H9 (cell line): ENCODE measurements around the gene DENND10. TPM values are rescaled to one million over a fixed set of nuclear protein-coding genes. Genes with fewer than 3 reads are reported as not detected.

ENCODE experiments used
- DNase-seq: peaks from one replicate; pipeline ENCODE4 v3.0.0-alpha.2; 2017
- H2AFZ ChIP-seq: one replicate; pipeline ENCODE4 v1.6.1; 2013; ENCODE audit warnings: mild to moderate bottlenecking, low read length, control low read depth, moderate library complexity
- H2AK5ac ChIP-seq: 2 replicates; pipeline ENCODE4 v1.6.1; 2013; ENCODE audit warnings: low read length, control low read depth, mixed read lengths; ENCODE audit not compliant: insufficient read length
- H2BK120ac ChIP-seq: one replicate; pipeline ENCODE4 v1.6.1; 2013; ENCODE audit warnings: low read depth, mild to moderate bottlenecking, low read length, control low read depth, inconsistent platforms; ENCODE audit not compliant: poor library complexity, severe bottlenecking
- H2BK12ac ChIP-seq: 2 replicates; pipeline ENCODE4 v1.6.1; 2013; ENCODE audit warnings: low read length, control low read depth, mixed read lengths, low read depth; ENCODE audit not compliant: insufficient read length
- H2BK15ac ChIP-seq: 2 replicates; pipeline ENCODE4 v1.6.1; 2013; ENCODE audit warnings: low read depth, low read length, control low read depth
- H2BK20ac ChIP-seq: one replicate; pipeline ENCODE4 v1.6.1; 2013; ENCODE audit warnings: low read depth, mild to moderate bottlenecking, low read length, control low read depth, inconsistent platforms; ENCODE audit not compliant: poor library complexity, severe bottlenecking
- H2BK5ac ChIP-seq: 2 replicates; pipeline ENCODE4 v1.6.1; 2013; ENCODE audit warnings: low read length, control low read depth, mixed read lengths; ENCODE audit not compliant: insufficient read length
- H3K14ac ChIP-seq: 2 replicates; pipeline ENCODE4 v1.6.1; 2013; ENCODE audit warnings: low read length, control low read depth; ENCODE audit not compliant: insufficient read depth
- H3K18ac ChIP-seq: 2 replicates; pipeline ENCODE4 v1.6.1; 2013; ENCODE audit warnings: low read depth, mild to moderate bottlenecking, mixed read lengths, low read length, control low read depth; ENCODE audit not compliant: insufficient read length
- H3K23ac ChIP-seq: 2 replicates; pipeline ENCODE4 v1.6.1; 2013; ENCODE audit warnings: low read length, control low read depth, mixed read lengths, low read depth; ENCODE audit not compliant: insufficient read length
- H3K23me2 ChIP-seq: 2 replicates; pipeline ENCODE4 v1.6.1; 2013; ENCODE audit warnings: low read depth, mild to moderate bottlenecking, mixed read lengths, low read length, control low read depth; ENCODE audit not compliant: insufficient read length, poor library complexity, severe bottlenecking
- H3K27ac ChIP-seq: 2 replicates; pipeline ENCODE4 v1.5.1; 2013; ENCODE audit warnings: low read length, control low read depth, mixed read lengths, low read depth; ENCODE audit not compliant: insufficient read length
- H3K27me3 ChIP-seq: 2 replicates; pipeline ENCODE4 v1.6.1; 2013; ENCODE audit warnings: low read length, control low read depth, inconsistent platforms; ENCODE audit not compliant: insufficient read depth
- H3K4ac ChIP-seq: 2 replicates; pipeline ENCODE4 v1.6.1; 2013; ENCODE audit warnings: low read depth, mild to moderate bottlenecking, control low read depth, inconsistent platforms, low read length, moderate library complexity
- H3K4me1 ChIP-seq: 2 replicates; pipeline ENCODE4 v1.6.1; 2013; ENCODE audit warnings: low read length, control low read depth, inconsistent platforms; ENCODE audit not compliant: insufficient read depth
- H3K4me2 ChIP-seq: 2 replicates; pipeline ENCODE4 v1.6.1; 2013; ENCODE audit warnings: low read length, control low read depth, mixed read lengths; ENCODE audit not compliant: insufficient read length, insufficient read depth
- H3K56ac ChIP-seq: 2 replicates; pipeline ENCODE4 v1.6.1; 2013; ENCODE audit warnings: low read depth, mild to moderate bottlenecking, mixed read lengths, low read length, control low read depth; ENCODE audit not compliant: insufficient read length
- H3K79me1 ChIP-seq: 2 replicates; pipeline ENCODE4 v1.6.1; 2013; ENCODE audit warnings: low read depth, mild to moderate bottlenecking, moderate library complexity, low read length, control low read depth, inconsistent platforms; ENCODE audit not compliant: insufficient read depth, poor library complexity, severe bottlenecking
- H3K79me2 ChIP-seq: 2 replicates; pipeline ENCODE4 v1.6.1; 2013; ENCODE audit warnings: low read length, control low read depth, inconsistent platforms; ENCODE audit not compliant: insufficient read depth
- H3K9ac ChIP-seq: 2 replicates; pipeline ENCODE4 v1.6.1; 2013; ENCODE audit warnings: low read length, control low read depth, mixed read lengths; ENCODE audit not compliant: insufficient read length; ENCODE audit errors: extremely low read depth
- H3K9me3 ChIP-seq: one replicate; pipeline ENCODE4 v1.6.1; 2013; ENCODE audit warnings: low read depth, low read length, inconsistent platforms; ENCODE audit not compliant: control insufficient read depth
- H3T11ph ChIP-seq: one replicate; pipeline ENCODE4 v1.6.1; 2013; ENCODE audit warnings: mild to moderate bottlenecking, low read length, control low read depth, inconsistent platforms
- H4K20me1 ChIP-seq: one replicate; pipeline ENCODE4 v1.6.1; 2013; ENCODE audit not compliant: control insufficient read depth, insufficient read length, insufficient read depth
- H4K5ac ChIP-seq: 2 replicates; pipeline ENCODE4 v1.6.1; 2013; ENCODE audit warnings: low read depth, mild to moderate bottlenecking, mixed read lengths, low read length, control low read depth; ENCODE audit not compliant: insufficient read length
- H4K8ac ChIP-seq: replicated peaks from 2 replicates; pipeline ENCODE4 v1.6.1; 2013; ENCODE audit warnings: low read length, control low read depth, mixed read lengths, low read depth; ENCODE audit not compliant: insufficient read length
- H4K91ac ChIP-seq: 2 replicates; pipeline ENCODE4 v1.6.1; 2013; ENCODE audit warnings: low read depth, mild to moderate bottlenecking, moderate library complexity, mixed read lengths, low read length, control low read depth; ENCODE audit not compliant: insufficient read length
- H3K27ac Mint-ChIP-seq, 3 experiments: 2 replicates in 2 of 3; 3 replicates in 1 of 3; pipeline ENCODE4 v1.8.0; 2020 to 2021; ENCODE audit warnings: mixed read lengths in 3 of 3, mild to moderate bottlenecking in 1 of 3, moderate library complexity in 1 of 3
- H3K27me3 Mint-ChIP-seq: 2 replicates; pipeline ENCODE4 v1.8.0; 2021; ENCODE audit warnings: low read depth, mild to moderate bottlenecking, moderate library complexity, mixed read lengths
- H3K36me3 Mint-ChIP-seq, 3 experiments: 2 replicates in 2 of 3; 3 replicates in 1 of 3; pipeline ENCODE4 v1.8.0; 2020 to 2021; ENCODE audit warnings: low read depth in 3 of 3, mixed read lengths in 3 of 3; ENCODE audit not compliant: insufficient read depth in 1 of 3
- H3K4me1 Mint-ChIP-seq, 2 experiments: 2 replicates each; pipeline ENCODE4 v1.8.0; 2020; ENCODE audit warnings: mixed read lengths in 2 of 2
- H3K4me3 Mint-ChIP-seq, 2 experiments: 2 replicates in 1 of 2; 3 replicates in 1 of 2; pipeline ENCODE4 v1.8.0; 2020 to 2021; ENCODE audit warnings: mild to moderate bottlenecking in 2 of 2, mixed read lengths in 2 of 2, moderate library complexity in 1 of 2
- H3K9me3 Mint-ChIP-seq, 2 experiments: 2 replicates in 1 of 2; 3 replicates in 1 of 2; pipeline ENCODE4 v1.8.0; 2020; ENCODE audit warnings: mild to moderate bottlenecking in 2 of 2, mixed read lengths in 2 of 2, moderate library complexity in 1 of 2
- WGBS: extraction: QIAGEN DNeasy Blood & Tissue Kit; methylation state at CpG from one replicate; pipeline ENCODE4 v1.1.7; 2013; ENCODE audit warnings: missing lambda C conversion rate, low lambda C conversion rate, mixed read lengths; ENCODE audit not compliant: insufficient read length; ENCODE audit errors: extremely low coverage; 5-methylcytosine and 5-hydroxymethylcytosine counted together
- total RNA-seq: library from RNA; stranded (reverse); gene quantifications from 2 replicates; pipeline ENCODE4 v1.2.1, GENCODE V29; 2021
- TF ChIP-seq, protein P1 (sequence below): fragments of 200-600 bp; sonication (generic); conservative IDR thresholded peaks from 3 replicates; pipeline ENCODE4 v1.8.0; 2021; ENCODE audit warnings: antibody characterized with exemption, mild to moderate bottlenecking

The DENND10 gene
- total RNA-seq, 1 experiment from 2014 or later: 63.2 TPM

DNA sequence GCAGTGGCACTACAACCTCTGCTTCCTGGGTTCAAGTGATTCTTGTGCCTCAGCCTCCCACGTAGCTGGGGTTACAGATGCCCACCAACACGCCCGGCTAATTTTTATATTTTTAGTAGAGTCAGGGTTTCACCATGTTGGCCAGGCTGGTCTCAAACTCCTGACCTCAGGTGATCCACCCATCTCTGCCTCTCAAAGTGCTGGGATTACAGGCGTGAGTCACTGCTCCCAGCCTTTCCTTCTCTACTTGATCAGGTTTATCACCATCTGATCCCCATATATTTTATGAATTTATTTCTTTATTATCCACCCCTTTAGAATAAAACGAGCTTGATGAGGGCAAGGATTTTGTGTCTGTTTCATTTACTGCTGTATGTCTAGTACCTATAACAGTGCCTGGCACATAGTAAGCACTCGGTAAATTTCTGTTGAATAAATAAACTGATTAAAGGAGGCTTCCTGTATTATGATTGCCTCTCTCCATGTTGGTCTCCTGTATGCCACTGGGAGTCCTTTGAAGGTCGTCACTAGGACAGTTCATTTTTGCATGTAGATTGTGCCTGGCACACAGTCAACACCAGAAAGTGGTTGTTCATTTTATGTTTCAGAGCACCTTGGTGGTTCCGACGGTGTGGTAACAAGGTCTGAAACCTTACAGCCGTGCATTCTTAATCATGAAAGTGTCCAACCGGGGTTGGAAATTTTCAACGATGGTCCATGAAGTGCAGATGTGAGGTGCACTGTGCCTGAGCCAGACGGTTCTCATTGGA lies 13.7 kb upstream of the DENND10 start:
- Histone ChIP-seq H3K18ac (no peak overlapping the region), H3T11ph (no peak overlapping the region), H3K4me2 (no peak overlapping the region), H3K27ac (no peak overlapping the region), H4K20me1 (no peaks in the 10 kb centered on the region), H2BK5ac (no peak overlapping the region), H3K27me3 (no peaks in the 10 kb centered on the region), H3K23me2 (no peaks in the 10 kb centered on the region), H3K56ac (no peak overlapping the region), H3K4ac (no peak overlapping the region), H4K5ac (no peak overlapping the region), H3K79me2 (no peaks in the 10 kb centered on the region), H3K4me1 (no peaks in the 10 kb centered on the region), H3K9ac (no peak overlapping the region), H2AFZ (no peak overlapping the region), H2AK5ac (no peak overlapping the region), H2BK12ac (no peak overlapping the region), H3K79me1 (no peaks in the 10 kb centered on the region), H3K23ac (no peak overlapping the region), H2BK20ac (no peak overlapping the region), H2BK120ac (no peak overlapping the region), H3K9me3 (no peaks in the 10 kb centered on the region), H2BK15ac (no peak overlapping the region), H4K91ac (no peak overlapping the region), H4K8ac (no peak overlapping the region), H3K14ac (no peak overlapping the region)
- no CpG with 5 or more reads among the region's 13 CpGs for WGBS
- Mint-ChIP-seq H3K4me3 (no peak overlapping the region), H3K9me3 (no peaks in the 10 kb centered on the region), H3K36me3 (no peaks in the 10 kb centered on the region), H3K4me1 (peaks cover 3 to 9% of the 10 kb centered on the region in 2 experiments), H3K27me3 (peaks cover 5% of the 10 kb centered on the region; the same call in 1 of the 2 replicates), H3K27ac (no peak overlapping the region)
- no peak for DNase-seq
- TF ChIP-seq, protein P1, sequence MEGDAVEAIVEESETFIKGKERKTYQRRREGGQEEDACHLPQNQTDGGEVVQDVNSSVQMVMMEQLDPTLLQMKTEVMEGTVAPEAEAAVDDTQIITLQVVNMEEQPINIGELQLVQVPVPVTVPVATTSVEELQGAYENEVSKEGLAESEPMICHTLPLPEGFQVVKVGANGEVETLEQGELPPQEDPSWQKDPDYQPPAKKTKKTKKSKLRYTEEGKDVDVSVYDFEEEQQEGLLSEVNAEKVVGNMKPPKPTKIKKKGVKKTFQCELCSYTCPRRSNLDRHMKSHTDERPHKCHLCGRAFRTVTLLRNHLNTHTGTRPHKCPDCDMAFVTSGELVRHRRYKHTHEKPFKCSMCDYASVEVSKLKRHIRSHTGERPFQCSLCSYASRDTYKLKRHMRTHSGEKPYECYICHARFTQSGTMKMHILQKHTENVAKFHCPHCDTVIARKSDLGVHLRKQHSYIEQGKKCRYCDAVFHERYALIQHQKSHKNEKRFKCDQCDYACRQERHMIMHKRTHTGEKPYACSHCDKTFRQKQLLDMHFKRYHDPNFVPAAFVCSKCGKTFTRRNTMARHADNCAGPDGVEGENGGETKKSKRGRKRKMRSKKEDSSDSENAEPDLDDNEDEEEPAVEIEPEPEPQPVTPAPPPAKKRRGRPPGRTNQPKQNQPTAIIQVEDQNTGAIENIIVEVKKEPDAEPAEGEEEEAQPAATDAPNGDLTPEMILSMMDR: no peak
